DMS79 treated with DMSO at 0.1 percent for 48 hours (cell line): Measurements from ENCODE around the gene BBS1.
"Not testable (repeated sequence)": the region's sequence is repeated elsewhere in the genome, so short reads cannot be mapped to it uniquely, and the experiment has no call there.

Experiments used
- DNase-seq: peaks from one replicate; lab custom pipeline; 2025; lab: John Stamatoyannopoulos, UW

The BBS1 gene

GRCh38 chr11:66524304-66525040 lies 14.0 kb downstream of the BBS1 start:
- DNase-seq = no peak

GRCh38 chr11:66529069-66529468 lies 18.6 kb downstream of the BBS1 start:
- DNase-seq = no peak

- DNase-seq = no peak
These were observed 19.2 kb downstream of the BBS1 start for GRCh38 chr11:66529655-66530054.

- no peak for DNase-seq
These were observed 20.7 kb downstream of the BBS1 start for GRCh38 chr11:66530927-66531709.

- no peak for DNase-seq
These were observed 21.4 kb downstream of the BBS1 start for GRCh38 chr11:66531841-66532240.

- no peak for DNase-seq
These were observed 22.3 kb downstream of the BBS1 start for GRCh38 chr11:66532784-66533183.

- DNase-seq = no peak
These were observed 28.9 kb downstream of the BBS1 start for GRCh38 chr11:66539170-66539869.

- DNase-seq = no peak
These were observed 29.4 kb downstream of the BBS1 start for GRCh38 chr11:66539870-66540213.

GRCh38 chr11:66540598-66540997 lies 30.2 kb downstream of the BBS1 start:
- DNase-seq = not testable (repeated sequence)

- DNase-seq = no peak
These were observed 31.5 kb downstream of the BBS1 start for GRCh38 chr11:66541892-66542291.

GRCh38 chr11:66542362-66542761 lies 31.9 kb downstream of the BBS1 start:
- DNase-seq = no peak

- DNase-seq = no peak
These were observed 33.0 kb downstream of the BBS1 start for GRCh38 chr11:66543263-66544107.

- DNase-seq = not testable (repeated sequence)
These were observed 34.5 kb downstream of the BBS1 start for GRCh38 chr11:66544952-66545351.

GRCh38 chr11:66545701-66546367 lies 35.4 kb downstream of the BBS1 start, which contains the start of gene ZDHHC24:
Gene ZDHHC24, minus strand, starts transcription at chr11:66546048. Its CDS starts 45 bp downstream, at chr11:66546003.
- DNase-seq = peak; percentile 79

GRCh38 chr11:66546368-66546965 lies 36.0 kb downstream of the BBS1 start, which contains the start of gene ACTN3:
Gene ACTN3, plus strand, starts transcription at chr11:66546903. Its CDS starts 35 bp downstream, at chr11:66546938.
- no peak for DNase-seq

GRCh38 chr11:66546966-66547661 lies 36.7 kb downstream of the BBS1 start:
- no peak for DNase-seq

GRCh38 chr11:66547662-66548009 lies 37.2 kb downstream of the BBS1 start:
- DNase-seq = no peak

GRCh38 chr11:66548041-66548440 lies 37.6 kb downstream of the BBS1 start:
- DNase-seq = no peak

- no peak for DNase-seq
These were observed 38.6 kb downstream of the BBS1 start for GRCh38 chr11:66548774-66549630.
